Measurements from ENCODE around the gene PCDHB3.

- TF ChIP-seq POLR2A (IDR thresholded peaks at IDR 0.05) (no peak), CTCF (IDR thresholded peaks at IDR 0.05) (peak in 1 of 3 donors; percentile 25)
Observed at GRCh38 chr5:141100243-141100805, at the start of gene PCDHB3.
